Upper lobe of right lung (tissue), 1 donor: ENCODE results near the gene NOP58. TPM values are rescaled to one million over a fixed set of nuclear protein-coding genes. Genes with fewer than 3 reads are reported as not detected.

Experiments
- ATAC-seq: fragments of 200-7000 bp; cut with Tn5 transposase; one replicate; pipeline ENCODE4 v1.9.1; 2020; ENCODE audit warnings: mild to moderate bottlenecking, moderate library complexity
- DNase-seq: peaks from one replicate; pipeline ENCODE4 v3.0.0-alpha.2; 2020
- H3K27ac ChIP-seq: fragments of 200-600 bp; one replicate; pipeline ENCODE4 v1.8.0; 2022
- H3K27me3 ChIP-seq: fragments of 200-600 bp; one replicate; pipeline ENCODE4 v1.8.0; 2022; ENCODE audit warnings: mild to moderate bottlenecking
- H3K36me3 ChIP-seq: fragments of 200-600 bp; one replicate; pipeline ENCODE4 v1.8.0; 2022
- H3K4me1 ChIP-seq: fragments of 200-600 bp; one replicate; pipeline ENCODE4 v1.8.0; 2022
- H3K4me3 ChIP-seq: fragments of 200-600 bp; one replicate; pipeline ENCODE4 v1.8.0; 2022; ENCODE audit warnings: mild to moderate bottlenecking
- H3K9me3 ChIP-seq: fragments of 200-600 bp; one replicate; pipeline ENCODE4 v1.8.0; 2022
- CTCF ChIP-seq: fragments of 200-600 bp; IDR thresholded peaks from one replicate; pipeline ENCODE4 v1.8.0; 2022; ENCODE audit warnings: antibody characterized with exemption
- intact Hi-C: fragments of 100-400 bp; cut with DNase I; formaldehyde crosslinking; loops from one replicate; pipeline ENCODE4 v1.11.0; 2022
- total RNA-seq: library from RNA; stranded (reverse); fragmentation: NEBNext Ultra II Directional; extraction: Animal tissue kit (Norgen Biotek cat#: 25700); gene quantifications from one replicate; pipeline ENCODE4 v1.2.1, GENCODE V29; 2021
- donor health status: DM: no; HTN: yes; CAD: no; lungs with severe emphysema.

Gene NOP58
- total RNA-seq, 1 donor from 2014 or later, result 44.4 TPM

GRCh38 chr2:202337151-202337550 is 71.6 kb downstream of the NOP58 start:
- intact Hi-C loops, result no loop called here
- H3K27ac ChIP-seq, result no peak overlapping the region
- H3K9me3 ChIP-seq, result no peaks in the 10 kb centered on the region
- no peak for TF ChIP-seq CTCF
- no peaks in the 10 kb centered on the region for H3K27me3 ChIP-seq
- no peak overlapping the region for H3K4me3 ChIP-seq
- DNase-seq, result no peak
- H3K4me1 ChIP-seq, result no peaks in the 10 kb centered on the region
- no peaks in the 10 kb centered on the region for H3K36me3 ChIP-seq
- ATAC-seq, result no peak

DNA sequence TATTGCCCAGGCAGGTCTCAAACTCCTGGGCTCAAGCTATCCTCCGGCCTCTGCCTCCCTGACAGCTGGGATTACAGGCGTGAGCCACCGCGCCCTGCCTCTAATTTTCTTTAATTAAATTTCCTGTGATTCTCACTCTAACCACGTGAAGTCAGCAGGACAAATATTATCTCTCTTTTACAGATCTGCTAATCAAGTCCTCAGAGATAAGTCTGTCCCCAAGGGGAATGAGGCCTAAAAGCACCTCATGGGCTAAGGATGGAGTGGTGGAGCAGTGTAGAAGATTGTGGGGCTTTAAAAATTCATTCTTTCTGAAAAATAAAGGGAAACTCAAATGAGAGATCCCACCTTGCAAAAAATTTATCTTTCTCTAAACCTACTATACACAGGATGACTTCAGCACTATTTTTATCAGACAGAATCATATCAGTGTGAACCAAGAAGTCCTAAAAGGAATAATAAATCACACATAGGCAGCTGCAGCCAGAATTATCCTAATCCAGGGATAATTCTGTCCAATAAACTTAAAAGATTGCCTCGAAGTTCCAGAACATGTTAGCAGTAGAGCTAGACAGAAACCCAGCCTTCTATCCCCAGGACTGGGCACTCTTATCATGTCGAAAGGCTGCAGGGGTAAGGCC is 72.3 kb downstream of the NOP58 start:
- Histone ChIP-seq H3K9me3 (no peaks in the 10 kb centered on the region), H3K4me3 (no peak overlapping the region), H3K36me3 (no peaks in the 10 kb centered on the region), H3K27ac (no peak overlapping the region), H3K27me3 (no peaks in the 10 kb centered on the region), H3K4me1 (no peaks in the 10 kb centered on the region)
- ATAC-seq (no peak), DNase-seq (no peak)
- intact Hi-C loops, result no loop called here
- no peak for TF ChIP-seq CTCF

- H3K4me1 ChIP-seq, result no peaks in the 10 kb centered on the region
- no peaks in the 10 kb centered on the region for H3K27me3 ChIP-seq
- intact Hi-C loops, result no loop called here
- H3K36me3 ChIP-seq, result no peaks in the 10 kb centered on the region
- no peak overlapping the region for H3K27ac ChIP-seq
- no peak overlapping the region for H3K4me3 ChIP-seq
- H3K9me3 ChIP-seq, result no peaks in the 10 kb centered on the region
- ATAC-seq (no peak), DNase-seq (no peak)
- TF ChIP-seq CTCF, result no peak
These were observed 73.7 kb downstream of the NOP58 start for GRCh38 chr2:202339071-202339870.

DNA sequence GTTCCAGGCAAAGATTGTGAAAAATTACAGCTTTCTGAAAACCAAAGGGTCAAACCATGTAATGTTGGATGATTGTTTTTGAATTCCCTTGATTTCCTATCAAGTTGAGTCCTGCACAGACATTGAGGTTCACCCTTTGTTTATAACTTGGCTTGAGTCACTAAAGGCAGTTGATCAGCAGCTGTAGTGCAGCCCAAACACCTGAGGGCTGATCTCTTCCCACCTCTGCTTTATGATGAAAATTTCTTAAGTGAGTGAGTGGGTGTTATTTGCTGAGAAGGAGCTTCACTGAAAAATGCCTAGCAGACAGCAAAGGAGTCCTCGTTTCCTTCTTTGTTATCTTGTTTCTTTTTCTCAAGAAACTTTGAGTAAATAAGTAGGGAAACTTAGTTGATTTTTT is 78.6 kb downstream of the NOP58 start:
- Histone ChIP-seq H3K27ac (no peak overlapping the region), H3K4me1 (no peaks in the 10 kb centered on the region), H3K36me3 (no peaks in the 10 kb centered on the region), H3K9me3 (no peaks in the 10 kb centered on the region), H3K4me3 (no peak overlapping the region), H3K27me3 (no peaks in the 10 kb centered on the region)
- intact Hi-C loops, result no loop called here
- TF ChIP-seq CTCF, result no peak
- ATAC-seq (no peak), DNase-seq (no peak)

DNA sequence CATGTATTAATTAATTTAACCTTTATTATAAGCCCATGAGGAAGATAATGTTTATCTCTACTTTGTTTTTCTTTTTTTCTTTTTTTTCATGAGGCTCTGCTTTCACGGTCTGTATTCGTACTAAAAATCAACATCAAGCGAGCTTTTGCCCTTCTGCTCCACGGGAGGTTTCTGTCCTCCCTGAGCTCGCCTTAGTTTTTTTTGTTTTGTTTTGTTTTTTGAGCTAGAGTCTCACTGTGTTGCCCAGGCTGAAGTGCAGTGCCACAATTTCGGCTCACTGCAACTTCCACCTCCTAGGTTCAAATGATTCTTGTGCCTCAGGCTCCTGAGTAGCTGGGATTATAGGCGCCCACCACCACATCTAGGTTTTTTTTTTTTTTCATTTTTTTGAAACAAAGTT is 80.6 kb downstream of the NOP58 start:
- Histone ChIP-seq H3K27ac (no peak overlapping the region), H3K36me3 (no peaks in the 10 kb centered on the region), H3K27me3 (no peaks in the 10 kb centered on the region), H3K9me3 (no peaks in the 10 kb centered on the region), H3K4me1 (no peaks in the 10 kb centered on the region), H3K4me3 (no peak overlapping the region)
- no peak for ATAC-seq
- intact Hi-C loops, result no loop called here
- no peak for TF ChIP-seq CTCF
- DNase-seq, result no peak

Other genes with a start within 250 kb of the NOP58 start
- 13.6 TPM for gene FZD7, start 231.9 kb upstream of the NOP58 start, total RNA-seq
- not detected for gene KIAA2012, start 192.5 kb upstream of the NOP58 start, total RNA-seq
- 75.6 TPM for gene SUMO1, start 27.2 kb upstream of the NOP58 start, total RNA-seq
- 139 TPM for gene BMPR2, start 110.6 kb downstream of the NOP58 start, total RNA-seq